Tibial artery (tissue), 4 donors: ENCODE data around the gene FBXL14.

ENCODE experiments used
- DNase-seq, 2 donors: peaks; one replicate each; pipeline ENCODE4 v3.0.0-alpha.2; 2019
- H3K27ac ChIP-seq, 2 donors: fragments of 200-600 bp; sonication (generic) in 1 of 2; 1 replicate in 1 of 2; 2 replicates in 1 of 2; pipeline ENCODE4 v1.5.1; 2018 to 2019; ENCODE audit warnings: mild to moderate bottlenecking in 1 of 2
- H3K27me3 ChIP-seq, 2 donors: fragments of 200-600 bp; sonication (generic) in 1 of 2; one replicate each; pipeline versions ENCODE4 v1.5.1 to v1.6.0; 2016 to 2019
- H3K36me3 ChIP-seq, 3 donors: fragments of 200-600 bp; sonication (generic) in 2 of 3; one replicate each; pipeline ENCODE4 v1.5.1; 2016 to 2019; ENCODE audit warnings: mild to moderate bottlenecking in 2 of 3
- H3K4me1 ChIP-seq, 4 donors: fragments of 200-600 bp; sonication (generic) in 2 of 4; 1 replicate in 3 of 4; 2 replicates in 1 of 4; pipeline ENCODE4 v1.5.1; 2016 to 2019
- H3K4me3 ChIP-seq, 2 donors: fragments of 200-600 bp; sonication (generic) in 1 of 2; 1 replicate in 1 of 2; 2 replicates in 1 of 2; pipeline ENCODE4 v1.5.1; 2018 to 2019; ENCODE audit warnings: mild to moderate bottlenecking in 2 of 2
- H3K9me3 ChIP-seq, 3 donors: fragments of 200-600 bp; sonication (generic) in 1 of 3; one replicate each; pipeline ENCODE4 v1.5.1; 2016 to 2019
- intact Hi-C: fragments of 100-400 bp; cut with DNase I; formaldehyde crosslinking; loops from one replicate; pipeline ENCODE4 v1.15.0; 2023; ENCODE audit warnings: low total_unique reads
- TF ChIP-seq, protein P1 (sequence below), 2 experiments: fragments of 200-600 bp in 1 of 2; fragments of 450-650 bp in 1 of 2; IDR thresholded peaks; one replicate each; pipeline ENCODE4 v1.5.1; 2017 to 2019; ENCODE audit warnings: antibody characterized with exemption in 2 of 2, mild to moderate bottlenecking in 1 of 2, moderate library complexity in 1 of 2

FBXL14 gene

DNA sequence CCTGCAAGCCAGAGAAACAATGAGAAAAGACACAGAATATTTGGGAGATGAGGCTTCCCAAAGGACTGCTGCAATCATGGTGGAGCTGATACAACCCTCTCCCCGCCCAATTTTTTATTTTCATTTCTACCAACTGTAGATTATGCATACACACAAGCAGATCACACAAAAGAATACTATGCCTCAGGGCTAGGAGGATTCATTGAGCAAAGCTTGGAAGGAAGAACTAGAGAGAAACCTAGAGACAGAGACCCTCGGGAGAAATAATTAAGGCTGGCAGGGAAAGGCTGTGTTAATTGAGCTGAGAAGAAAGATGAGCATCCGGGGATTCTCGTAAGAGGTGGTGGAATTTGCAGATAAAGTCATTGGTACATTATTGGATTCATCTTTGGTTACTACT lies 24.8 kb upstream of the FBXL14 start:
- H3K4me3 ChIP-seq, result no peak overlapping the region
- no peaks in the 10 kb centered on the region for H3K9me3 ChIP-seq
- intact Hi-C loops, result no loop called here
- H3K4me1 ChIP-seq, result no peaks in the 10 kb centered on the region
- TF ChIP-seq, protein P1, sequence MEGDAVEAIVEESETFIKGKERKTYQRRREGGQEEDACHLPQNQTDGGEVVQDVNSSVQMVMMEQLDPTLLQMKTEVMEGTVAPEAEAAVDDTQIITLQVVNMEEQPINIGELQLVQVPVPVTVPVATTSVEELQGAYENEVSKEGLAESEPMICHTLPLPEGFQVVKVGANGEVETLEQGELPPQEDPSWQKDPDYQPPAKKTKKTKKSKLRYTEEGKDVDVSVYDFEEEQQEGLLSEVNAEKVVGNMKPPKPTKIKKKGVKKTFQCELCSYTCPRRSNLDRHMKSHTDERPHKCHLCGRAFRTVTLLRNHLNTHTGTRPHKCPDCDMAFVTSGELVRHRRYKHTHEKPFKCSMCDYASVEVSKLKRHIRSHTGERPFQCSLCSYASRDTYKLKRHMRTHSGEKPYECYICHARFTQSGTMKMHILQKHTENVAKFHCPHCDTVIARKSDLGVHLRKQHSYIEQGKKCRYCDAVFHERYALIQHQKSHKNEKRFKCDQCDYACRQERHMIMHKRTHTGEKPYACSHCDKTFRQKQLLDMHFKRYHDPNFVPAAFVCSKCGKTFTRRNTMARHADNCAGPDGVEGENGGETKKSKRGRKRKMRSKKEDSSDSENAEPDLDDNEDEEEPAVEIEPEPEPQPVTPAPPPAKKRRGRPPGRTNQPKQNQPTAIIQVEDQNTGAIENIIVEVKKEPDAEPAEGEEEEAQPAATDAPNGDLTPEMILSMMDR (IDR thresholded peaks at IDR 0.05), result no peak
- no peak for DNase-seq
- no peaks in the 10 kb centered on the region for H3K27me3 ChIP-seq
- H3K36me3 ChIP-seq, result no peaks in the 10 kb centered on the region
- no peak overlapping the region for H3K27ac ChIP-seq

DNA sequence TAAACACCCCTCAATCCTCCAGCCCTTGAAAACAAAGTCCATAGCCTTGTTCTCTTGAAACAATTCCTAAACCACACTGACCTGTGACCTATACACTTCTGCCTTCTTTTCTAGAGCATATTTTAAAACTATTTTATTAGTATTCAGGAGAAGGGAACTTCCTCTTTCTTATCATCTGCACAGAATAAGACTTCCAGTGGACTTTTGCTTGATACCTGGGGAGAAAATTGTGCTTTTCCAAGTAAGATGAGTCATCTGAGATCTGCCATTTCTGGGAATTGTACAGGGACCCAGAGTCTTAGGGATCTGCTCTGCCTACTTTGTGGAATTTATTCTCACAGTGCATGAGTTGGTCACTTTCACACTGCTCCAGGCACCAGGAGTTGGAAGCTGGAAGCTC lies 24.1 kb upstream of the FBXL14 start:
- no peak for DNase-seq
- H3K4me1 ChIP-seq, result no peaks in the 10 kb centered on the region
- H3K4me3 ChIP-seq, result no peak overlapping the region
- TF ChIP-seq, protein P1 (IDR thresholded peaks at IDR 0.05), result no peak
- intact Hi-C loops, result no loop called here
- no peaks in the 10 kb centered on the region for H3K9me3 ChIP-seq
- H3K36me3 ChIP-seq, result no peaks in the 10 kb centered on the region
- no peaks in the 10 kb centered on the region for H3K27me3 ChIP-seq
- no peak overlapping the region for H3K27ac ChIP-seq

DNA sequence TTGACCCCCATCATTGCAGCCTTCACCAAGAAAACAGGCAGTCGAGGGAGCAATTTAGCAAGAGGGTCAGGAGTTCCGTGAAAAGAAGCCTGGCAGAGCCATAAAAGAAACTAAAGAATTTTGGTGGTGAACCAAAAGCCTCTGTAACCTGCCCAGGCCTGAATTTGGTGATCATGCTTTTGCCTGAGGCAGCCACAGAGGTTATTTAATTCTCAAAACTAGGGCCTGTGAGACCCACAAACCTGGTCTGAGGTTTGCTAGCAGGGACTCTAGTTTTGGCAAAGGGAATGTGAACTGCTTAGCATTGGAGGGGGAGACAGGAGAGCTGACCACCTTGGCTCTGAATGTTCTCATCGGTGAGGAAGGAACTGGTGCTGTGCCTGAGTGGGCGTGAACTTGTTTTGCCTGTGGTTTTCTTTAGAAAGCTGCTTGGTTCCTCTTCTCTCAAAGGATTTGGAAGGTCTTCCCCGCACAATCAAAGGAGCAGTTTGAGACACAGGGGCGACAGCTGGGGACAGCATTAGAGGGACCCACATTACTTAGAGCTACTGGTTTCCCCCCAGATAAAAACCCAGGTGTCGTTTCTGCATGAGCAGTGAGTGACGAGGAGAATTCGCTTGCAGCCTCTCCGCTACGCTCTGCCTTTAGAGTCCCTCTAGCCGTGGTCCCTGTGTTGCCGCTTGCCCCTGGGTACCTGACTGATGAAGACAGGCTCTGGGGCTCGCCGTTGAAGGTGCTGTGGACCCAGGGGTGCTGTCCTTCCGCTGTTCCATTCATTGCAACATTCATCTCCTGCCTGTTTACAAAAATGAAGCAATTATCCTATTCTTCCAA lies 22.1 kb upstream of the FBXL14 start:
- Histone ChIP-seq H3K27me3 (no peaks in the 10 kb centered on the region), H3K9me3 (no peaks in the 10 kb centered on the region), H3K4me1 (peaks cover 0 to 10% (median 1%) of the 10 kb centered on the region in 4 donors), H3K4me3 (no peak overlapping the region), H3K36me3 (no peaks in the 10 kb centered on the region), H3K27ac (no peak overlapping the region)
- TF ChIP-seq, protein P1 (IDR thresholded peaks at IDR 0.05), result no peak
- DNase-seq, result no peak
- intact Hi-C loops, result no loop called here

DNA sequence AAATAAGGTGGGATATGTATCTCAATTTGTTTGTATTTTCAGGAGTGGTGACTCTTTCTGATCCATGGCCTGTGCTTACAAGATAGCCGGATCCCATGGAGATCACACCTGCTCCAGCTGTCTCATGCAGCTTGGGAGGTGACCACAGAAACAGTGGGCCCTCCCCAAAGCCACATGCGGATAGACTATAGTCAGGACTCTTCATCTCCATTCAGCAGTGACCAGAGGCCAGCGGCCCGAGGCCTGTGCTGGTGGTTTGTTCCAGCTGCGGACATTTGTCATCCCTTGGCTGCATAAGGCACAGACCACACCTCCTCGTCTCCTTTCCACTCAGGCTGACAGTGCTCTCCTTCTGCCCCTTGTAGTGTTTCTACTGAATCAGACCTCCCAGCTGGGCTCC lies 20.0 kb upstream of the FBXL14 start:
- Histone ChIP-seq H3K4me1 (peaks cover 0 to 12% (median 3%) of the 10 kb centered on the region in 4 donors), H3K9me3 (no peaks in the 10 kb centered on the region), H3K4me3 (no peak overlapping the region), H3K27me3 (no peaks in the 10 kb centered on the region), H3K36me3 (no peaks in the 10 kb centered on the region), H3K27ac (no peak overlapping the region)
- TF ChIP-seq, protein P1 (IDR thresholded peaks at IDR 0.05), result no peak
- intact Hi-C loops, result no loop called here
- no peak for DNase-seq

DNA sequence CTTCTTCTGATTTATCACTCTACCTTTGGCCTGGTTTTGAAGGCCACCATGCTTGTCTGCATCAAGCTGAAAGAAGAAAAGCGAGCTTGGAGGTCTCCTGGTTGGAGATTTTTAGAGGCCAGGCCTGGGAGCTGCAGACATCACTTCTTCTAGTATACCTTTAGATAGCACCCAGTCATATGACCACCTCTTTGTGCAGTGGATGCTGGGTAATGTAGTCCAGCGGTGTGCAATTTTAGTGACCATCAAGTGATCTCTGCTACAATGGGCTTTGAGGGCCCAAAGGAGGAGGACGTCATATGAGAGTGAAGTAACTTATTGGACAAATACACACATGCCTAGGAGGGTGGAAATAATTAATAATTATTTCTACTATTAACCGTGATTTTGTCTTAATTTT lies 19.5 kb upstream of the FBXL14 start:
- peaks cover 0 to 12% (median 3%) of the 10 kb centered on the region in 4 donors for H3K4me1 ChIP-seq
- no peaks in the 10 kb centered on the region for H3K27me3 ChIP-seq
- H3K4me3 ChIP-seq, result no peak overlapping the region
- no peak overlapping the region for H3K27ac ChIP-seq
- DNase-seq, result no peak
- intact Hi-C loops, result no loop called here
- TF ChIP-seq, protein P1 (IDR thresholded peaks at IDR 0.05), result no peak
- no peaks in the 10 kb centered on the region for H3K36me3 ChIP-seq
- H3K9me3 ChIP-seq, result no peaks in the 10 kb centered on the region
